Measurements from ENCODE around the gene DBNL.

The DBNL gene

DNA sequence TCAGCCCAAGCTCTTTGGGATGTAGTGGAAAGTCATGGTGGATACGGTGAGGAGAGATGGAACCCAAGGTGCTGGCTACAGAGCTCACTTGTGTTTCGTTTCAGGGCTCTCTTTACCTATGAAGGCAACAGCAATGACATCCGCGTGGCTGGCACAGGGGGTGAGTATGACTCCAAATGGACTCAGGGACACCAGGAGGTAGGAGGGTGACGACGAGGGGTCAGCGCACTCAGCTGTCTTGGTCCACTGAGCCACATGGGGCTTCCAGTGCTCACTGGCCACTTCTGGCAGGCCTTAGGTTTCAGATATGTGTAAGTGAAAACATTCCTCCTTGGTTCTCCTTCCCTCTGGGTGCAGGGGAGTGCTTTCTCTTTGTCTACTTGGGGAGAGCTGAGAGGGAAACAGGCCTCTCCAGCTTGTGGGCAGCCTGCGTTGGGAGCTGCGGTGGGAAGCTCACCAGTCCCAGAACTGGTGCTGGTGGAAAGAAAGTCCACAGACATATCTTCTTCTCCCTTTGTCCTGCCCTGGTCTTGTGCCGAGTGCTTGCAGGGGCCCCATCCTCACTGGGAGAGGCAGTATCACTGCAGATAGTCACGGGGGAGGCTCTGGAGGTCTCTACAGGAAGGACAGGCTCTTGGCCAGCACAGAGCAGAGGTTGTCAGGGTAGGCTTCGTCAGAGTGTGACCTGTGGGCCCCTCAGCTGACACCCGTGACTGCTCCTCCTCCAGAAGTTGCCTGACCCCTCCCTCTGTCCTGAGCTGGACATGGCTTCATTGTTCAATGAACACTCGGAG lies 5.8 kb downstream of the DBNL start:
- TF ChIP-seq, protein P1, sequence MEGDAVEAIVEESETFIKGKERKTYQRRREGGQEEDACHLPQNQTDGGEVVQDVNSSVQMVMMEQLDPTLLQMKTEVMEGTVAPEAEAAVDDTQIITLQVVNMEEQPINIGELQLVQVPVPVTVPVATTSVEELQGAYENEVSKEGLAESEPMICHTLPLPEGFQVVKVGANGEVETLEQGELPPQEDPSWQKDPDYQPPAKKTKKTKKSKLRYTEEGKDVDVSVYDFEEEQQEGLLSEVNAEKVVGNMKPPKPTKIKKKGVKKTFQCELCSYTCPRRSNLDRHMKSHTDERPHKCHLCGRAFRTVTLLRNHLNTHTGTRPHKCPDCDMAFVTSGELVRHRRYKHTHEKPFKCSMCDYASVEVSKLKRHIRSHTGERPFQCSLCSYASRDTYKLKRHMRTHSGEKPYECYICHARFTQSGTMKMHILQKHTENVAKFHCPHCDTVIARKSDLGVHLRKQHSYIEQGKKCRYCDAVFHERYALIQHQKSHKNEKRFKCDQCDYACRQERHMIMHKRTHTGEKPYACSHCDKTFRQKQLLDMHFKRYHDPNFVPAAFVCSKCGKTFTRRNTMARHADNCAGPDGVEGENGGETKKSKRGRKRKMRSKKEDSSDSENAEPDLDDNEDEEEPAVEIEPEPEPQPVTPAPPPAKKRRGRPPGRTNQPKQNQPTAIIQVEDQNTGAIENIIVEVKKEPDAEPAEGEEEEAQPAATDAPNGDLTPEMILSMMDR (conservative IDR thresholded peaks at IDR 0.05): no peak
- no peak overlapping the region for H3K27ac ChIP-seq

DNA sequence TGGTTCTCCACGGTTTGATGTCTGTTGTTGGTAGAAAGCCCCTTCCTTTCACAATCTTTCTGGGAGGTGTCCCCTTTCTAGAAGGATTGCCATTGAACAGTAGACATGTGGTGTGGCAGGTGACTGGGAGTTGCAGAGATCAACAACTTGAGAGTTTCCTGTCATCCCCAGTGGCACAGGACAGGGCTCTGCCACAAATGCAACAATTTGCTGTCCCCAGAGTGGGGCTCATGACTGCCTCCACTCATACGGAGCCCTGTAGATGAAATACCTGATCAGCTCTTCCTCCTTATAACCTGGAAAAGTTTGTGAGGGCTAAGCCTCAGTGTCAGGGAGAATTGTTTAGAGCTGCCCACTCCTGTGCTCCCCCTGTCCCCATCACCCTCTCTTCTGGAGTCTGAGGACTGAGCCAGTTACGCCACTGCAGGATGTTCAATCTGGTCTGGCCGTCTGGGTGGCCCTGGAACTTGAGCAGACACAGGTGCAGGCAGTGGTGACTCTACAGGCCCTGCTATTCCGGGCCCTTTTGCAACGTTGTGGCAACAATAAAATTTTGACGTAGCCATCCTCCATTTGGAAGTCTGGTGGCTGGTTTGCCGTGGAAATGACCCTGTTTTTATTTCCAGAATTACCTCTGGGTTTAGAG lies 6.5 kb downstream of the DBNL start:
- TF ChIP-seq, protein P1 (conservative IDR thresholded peaks at IDR 0.05): no peak
- no peak overlapping the region for H3K27ac ChIP-seq

DNA sequence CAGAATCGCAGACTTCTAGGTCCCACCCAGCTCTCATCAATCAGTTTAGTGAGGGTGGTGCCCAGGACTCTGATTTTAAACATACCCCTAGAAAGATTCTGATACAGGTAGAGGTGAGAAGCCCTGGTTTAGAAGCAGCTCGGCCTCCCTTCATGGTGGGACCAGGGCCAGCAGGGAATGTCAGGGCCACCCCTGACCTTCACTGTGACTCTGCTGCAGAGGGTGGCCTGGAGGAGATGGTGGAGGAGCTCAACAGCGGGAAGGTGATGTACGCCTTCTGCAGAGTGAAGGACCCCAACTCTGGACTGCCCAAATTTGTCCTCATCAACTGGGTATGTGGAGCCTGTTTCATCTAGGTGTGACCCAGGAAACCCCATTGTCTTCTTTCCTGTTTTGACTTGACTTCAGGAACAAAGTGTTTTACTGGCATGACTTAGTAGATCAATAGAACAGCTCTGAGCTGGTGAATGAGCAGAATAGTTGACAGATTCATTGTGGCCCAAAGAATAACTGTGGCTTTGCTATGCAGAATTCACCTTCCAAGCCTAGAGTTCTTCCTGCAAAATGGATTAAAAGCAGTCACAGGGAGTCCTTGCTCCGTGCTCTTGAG lies 7.2 kb downstream of the DBNL start:
- TF ChIP-seq, protein P1 (conservative IDR thresholded peaks at IDR 0.05): no peak
- H3K27ac ChIP-seq: no peak overlapping the region

DNA sequence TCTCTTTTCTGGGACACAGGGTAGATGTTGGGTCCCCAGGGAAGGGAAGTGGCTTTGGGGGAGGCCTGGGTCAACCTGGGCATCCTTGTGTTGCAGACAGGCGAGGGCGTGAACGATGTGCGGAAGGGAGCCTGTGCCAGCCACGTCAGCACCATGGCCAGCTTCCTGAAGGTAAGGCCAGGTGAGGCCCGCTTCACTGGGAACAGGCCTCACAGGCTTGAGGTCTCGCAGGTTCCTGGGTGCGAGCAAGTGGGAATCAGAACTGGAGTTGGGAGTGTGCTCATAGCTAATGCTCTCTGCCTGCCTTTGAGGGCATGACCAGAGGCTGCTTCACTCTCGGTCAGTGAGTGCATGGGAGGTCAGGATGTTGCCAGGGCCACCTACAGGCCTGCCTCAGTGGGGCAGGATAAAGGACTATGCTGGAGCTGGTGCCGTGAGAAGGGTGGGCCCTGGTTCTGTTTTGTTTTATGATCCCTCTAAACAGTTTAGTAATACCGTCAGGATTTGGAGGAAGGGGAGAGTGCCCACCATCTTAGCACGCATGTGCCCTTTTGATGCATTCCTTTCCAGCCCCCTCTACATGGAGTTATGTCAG lies 8.4 kb downstream of the DBNL start:
- TF ChIP-seq, protein P1 (conservative IDR thresholded peaks at IDR 0.05): no peak
- no peak overlapping the region for H3K27ac ChIP-seq

DNA sequence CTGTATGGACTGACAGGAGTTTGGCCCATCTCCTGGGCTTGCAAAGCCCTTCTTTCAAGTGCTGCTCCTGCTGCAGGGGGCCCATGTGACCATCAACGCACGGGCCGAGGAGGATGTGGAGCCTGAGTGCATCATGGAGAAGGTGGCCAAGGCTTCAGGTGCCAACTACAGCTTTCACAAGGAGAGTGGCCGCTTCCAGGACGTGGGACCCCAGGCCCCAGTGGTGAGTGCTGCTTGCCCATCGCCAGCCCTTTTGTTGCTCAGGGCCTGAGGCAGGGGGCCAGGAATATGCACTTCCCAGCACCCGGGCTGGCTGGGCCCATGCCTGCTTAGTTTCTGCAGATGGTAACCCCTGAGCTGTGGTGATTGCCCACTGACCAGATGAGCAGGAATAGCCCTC lies 12.2 kb downstream of the DBNL start:
- H3K27ac ChIP-seq: no peak overlapping the region
- TF ChIP-seq, protein P1 (conservative IDR thresholded peaks at IDR 0.05): no peak

DNA sequence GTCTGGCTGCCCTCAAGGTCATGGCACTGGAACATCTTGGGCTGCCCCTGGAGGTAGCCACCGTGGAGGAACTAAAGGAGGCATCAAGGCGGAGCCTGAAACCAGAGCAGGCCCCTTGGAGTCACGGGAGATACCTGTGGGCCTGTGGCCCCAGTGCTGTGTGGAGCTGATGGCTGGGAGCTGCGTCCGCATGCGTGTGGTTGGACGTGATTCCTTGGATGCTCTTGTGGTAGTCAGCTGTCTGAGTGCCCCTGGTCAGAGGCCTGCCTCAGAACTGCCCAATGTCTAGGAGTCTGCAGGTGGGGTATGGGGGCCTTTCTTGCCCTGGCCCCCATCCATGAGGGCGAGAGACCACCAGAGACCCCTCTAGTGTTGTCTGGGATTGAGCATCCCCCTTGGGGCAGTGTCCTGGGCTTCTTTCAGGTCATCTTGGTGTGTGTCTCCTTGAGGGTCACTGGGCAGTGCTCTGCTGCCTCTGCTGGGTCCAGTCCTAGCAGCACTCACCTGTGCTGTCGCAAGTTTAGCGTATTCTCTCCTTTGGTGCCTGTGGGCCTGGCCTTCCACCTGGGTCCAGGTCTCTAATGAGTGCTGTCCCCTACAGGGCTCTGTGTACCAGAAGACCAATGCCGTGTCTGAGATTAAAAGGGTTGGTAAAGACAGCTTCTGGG lies 12.8 kb downstream of the DBNL start:
- no peak overlapping the region for H3K27ac ChIP-seq
- TF ChIP-seq, protein P1 (conservative IDR thresholded peaks at IDR 0.05): no peak
